ENCODE results near the gene POLD2.

DNA sequence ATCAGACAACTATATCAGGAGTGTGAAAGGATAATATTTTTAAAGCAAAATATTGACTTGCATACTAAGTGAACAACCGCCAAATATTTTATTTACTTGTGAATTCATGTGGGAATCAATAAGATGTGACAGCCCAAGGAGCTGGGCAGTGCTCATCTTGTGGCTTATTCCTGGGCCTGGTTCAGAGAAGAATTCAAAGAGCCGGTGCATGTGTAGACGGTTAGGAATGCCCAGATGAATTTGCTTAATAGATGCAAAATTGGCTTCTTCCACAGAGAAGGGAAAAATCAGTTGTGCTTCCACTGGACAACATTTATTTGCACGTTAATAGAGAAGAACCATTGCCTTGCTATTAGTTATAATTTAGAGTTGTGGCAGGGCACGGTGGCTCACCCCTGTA lies 13.4 kb upstream of the POLD2 start:
- TF ChIP-seq, protein P1, sequence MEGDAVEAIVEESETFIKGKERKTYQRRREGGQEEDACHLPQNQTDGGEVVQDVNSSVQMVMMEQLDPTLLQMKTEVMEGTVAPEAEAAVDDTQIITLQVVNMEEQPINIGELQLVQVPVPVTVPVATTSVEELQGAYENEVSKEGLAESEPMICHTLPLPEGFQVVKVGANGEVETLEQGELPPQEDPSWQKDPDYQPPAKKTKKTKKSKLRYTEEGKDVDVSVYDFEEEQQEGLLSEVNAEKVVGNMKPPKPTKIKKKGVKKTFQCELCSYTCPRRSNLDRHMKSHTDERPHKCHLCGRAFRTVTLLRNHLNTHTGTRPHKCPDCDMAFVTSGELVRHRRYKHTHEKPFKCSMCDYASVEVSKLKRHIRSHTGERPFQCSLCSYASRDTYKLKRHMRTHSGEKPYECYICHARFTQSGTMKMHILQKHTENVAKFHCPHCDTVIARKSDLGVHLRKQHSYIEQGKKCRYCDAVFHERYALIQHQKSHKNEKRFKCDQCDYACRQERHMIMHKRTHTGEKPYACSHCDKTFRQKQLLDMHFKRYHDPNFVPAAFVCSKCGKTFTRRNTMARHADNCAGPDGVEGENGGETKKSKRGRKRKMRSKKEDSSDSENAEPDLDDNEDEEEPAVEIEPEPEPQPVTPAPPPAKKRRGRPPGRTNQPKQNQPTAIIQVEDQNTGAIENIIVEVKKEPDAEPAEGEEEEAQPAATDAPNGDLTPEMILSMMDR (conservative IDR thresholded peaks at IDR 0.05; ENCODE audit: low read depth, low read length): no peak
- TF ChIP-seq, protein P2, sequence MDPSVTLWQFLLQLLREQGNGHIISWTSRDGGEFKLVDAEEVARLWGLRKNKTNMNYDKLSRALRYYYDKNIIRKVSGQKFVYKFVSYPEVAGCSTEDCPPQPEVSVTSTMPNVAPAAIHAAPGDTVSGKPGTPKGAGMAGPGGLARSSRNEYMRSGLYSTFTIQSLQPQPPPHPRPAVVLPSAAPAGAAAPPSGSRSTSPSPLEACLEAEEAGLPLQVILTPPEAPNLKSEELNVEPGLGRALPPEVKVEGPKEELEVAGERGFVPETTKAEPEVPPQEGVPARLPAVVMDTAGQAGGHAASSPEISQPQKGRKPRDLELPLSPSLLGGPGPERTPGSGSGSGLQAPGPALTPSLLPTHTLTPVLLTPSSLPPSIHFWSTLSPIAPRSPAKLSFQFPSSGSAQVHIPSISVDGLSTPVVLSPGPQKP (IDR thresholded peaks at IDR 0.05; ENCODE audit: borderline replicate concordance, low read depth, low read length): no peak
- TF ChIP-seq POLR2A (IDR thresholded peaks at IDR 0.05; ENCODE audit: low read depth, low read length) (no peak), RAD21 (IDR thresholded peaks at IDR 0.05; ENCODE audit: low read length) (no peak), MAFK (IDR thresholded peaks at IDR 0.05; ENCODE audit: low read depth, low read length) (no peak), BHLHE40 (IDR thresholded peaks at IDR 0.05; ENCODE audit: low read depth, low read length) (no peak), CEBPB (IDR thresholded peaks at IDR 0.05; ENCODE audit: low read depth, low read length) (no peak), SMC3 (IDR thresholded peaks at IDR 0.05; ENCODE audit: low read depth, low read length) (no peak), MXI1 (IDR thresholded peaks at IDR 0.05; ENCODE audit: borderline replicate concordance, low read depth, low read length) (no peak), MAZ (IDR thresholded peaks at IDR 0.05; ENCODE audit: borderline replicate concordance, low read depth, low read length) (no peak), RCOR1 (IDR thresholded peaks at IDR 0.05; ENCODE audit: insufficient replicate concordance, low read length) (no peak), RFX5 (IDR thresholded peaks at IDR 0.05; ENCODE audit: low read depth, low read length) (no peak), FOS (IDR thresholded peaks at IDR 0.05; ENCODE audit: low read depth, low read length) (no peak)
- TF ChIP-seq, protein P3, sequence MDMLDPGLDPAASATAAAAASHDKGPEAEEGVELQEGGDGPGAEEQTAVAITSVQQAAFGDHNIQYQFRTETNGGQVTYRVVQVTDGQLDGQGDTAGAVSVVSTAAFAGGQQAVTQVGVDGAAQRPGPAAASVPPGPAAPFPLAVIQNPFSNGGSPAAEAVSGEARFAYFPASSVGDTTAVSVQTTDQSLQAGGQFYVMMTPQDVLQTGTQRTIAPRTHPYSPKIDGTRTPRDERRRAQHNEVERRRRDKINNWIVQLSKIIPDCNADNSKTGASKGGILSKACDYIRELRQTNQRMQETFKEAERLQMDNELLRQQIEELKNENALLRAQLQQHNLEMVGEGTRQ (IDR thresholded peaks at IDR 0.05; ENCODE audit: low read depth, low read length): no peak
